Measurements from ENCODE around the gene MAP1B. TPM values are rescaled to one million over a fixed set of nuclear protein-coding genes. Genes with fewer than 3 reads are reported as not detected.

The MAP1B gene
- total and polyA plus RNA-seq, 8 donors: 2.1 to 985 (median 24.7) TPM

GRCh38 chr5:72232838-72233237, 125.6 kb downstream of the MAP1B start:
- Histone ChIP-seq H3K4me1 (peaks cover 0 to 27% (median 12%) of the 10 kb centered on the region in 4 donors), H3K4me3 (no peak overlapping the region), H3K9me3 (no peaks in the 10 kb centered on the region), H3K27me3 (no peaks in the 10 kb centered on the region), H3K36me3 (peaks cover 0 to 56% (median 47%) of the 10 kb centered on the region in 4 donors), H3K27ac (no peak overlapping the region)
- TF ChIP-seq POLR2AphosphoS5 (IDR thresholded peaks at IDR 0.05) (no peak), POLR2A (IDR thresholded peaks at IDR 0.05) (no peak), EP300 (IDR thresholded peaks at IDR 0.05) (no peak), CTCF (IDR thresholded peaks at IDR 0.05) (no peak)
- DNase-seq: no peak
- WGBS, 5 donors: 78 to 94% (median 83%) methylated on average over 2 of the region's 2 CpGs
- intact Hi-C loops (cut with DNase I; ENCODE audit: low total_unique reads): no loop called here

DNA sequence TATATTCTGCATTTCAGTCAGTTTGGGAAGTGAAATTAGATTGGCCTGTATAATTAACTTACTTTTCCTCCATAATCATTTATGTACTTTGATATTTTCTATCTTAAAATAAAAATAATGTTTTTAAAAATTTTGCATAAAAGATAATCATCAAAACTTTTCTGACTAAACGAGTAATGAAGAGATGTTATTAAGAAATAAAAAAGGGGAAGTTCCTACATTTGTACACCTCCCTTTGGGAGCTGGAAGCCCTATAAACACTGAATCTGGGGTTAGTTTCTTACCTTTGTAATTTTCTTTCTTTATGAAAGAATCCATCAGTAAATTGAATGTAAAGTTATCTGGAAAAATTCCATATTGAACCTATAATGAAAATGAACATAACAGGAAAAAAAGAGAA, 126.6 kb downstream of the MAP1B start:
- intact Hi-C loops (cut with DNase I; ENCODE audit: low total_unique reads): no loop called here
- Histone ChIP-seq H3K4me1 (peaks cover 0 to 27% (median 12%) of the 10 kb centered on the region in 4 donors), H3K27ac (no peak overlapping the region), H3K27me3 (no peaks in the 10 kb centered on the region), H3K36me3 (peaks cover 0 to 55% (median 41%) of the 10 kb centered on the region in 4 donors), H3K4me3 (no peak overlapping the region), H3K9me3 (no peaks in the 10 kb centered on the region)
- TF ChIP-seq POLR2A (IDR thresholded peaks at IDR 0.05) (no peak), EP300 (IDR thresholded peaks at IDR 0.05) (no peak), POLR2AphosphoS5 (IDR thresholded peaks at IDR 0.05) (no peak), CTCF (IDR thresholded peaks at IDR 0.05) (no peak)
- 54 to 82% (median 69%) methylated on average over 1 of the region's 1 CpG for WGBS, 5 donors
- DNase-seq: no peak

GRCh38 chr5:72234265-72234700, 127.0 kb downstream of the MAP1B start:
- TF ChIP-seq POLR2AphosphoS5 (IDR thresholded peaks at IDR 0.05): peak in 1 of 3 donors; percentile 16
- TF ChIP-seq POLR2A (IDR thresholded peaks at IDR 0.05): no peak
- Histone ChIP-seq H3K27ac (no peak overlapping the region), H3K4me3 (no peak overlapping the region), H3K9me3 (no peaks in the 10 kb centered on the region), H3K4me1 (peaks cover 0 to 27% (median 12%) of the 10 kb centered on the region in 4 donors), H3K36me3 (peaks cover 0 to 55% (median 37%) of the 10 kb centered on the region in 4 donors), H3K27me3 (no peaks in the 10 kb centered on the region)
- peak in 1 of 2 donors; percentile 24 for DNase-seq
- intact Hi-C loops (cut with DNase I; ENCODE audit: low total_unique reads): no loop called here

- WGBS, 5 donors: 93 to 100% (median 97%) methylated on average over 1 of the region's 1 CpG
- Histone ChIP-seq H3K27me3 (no peaks in the 10 kb centered on the region), H3K36me3 (peaks cover 0 to 55% (median 35%) of the 10 kb centered on the region in 4 donors), H3K4me3 (no peak overlapping the region), H3K27ac (no peak overlapping the region), H3K4me1 (peaks cover 0 to 27% (median 12%) of the 10 kb centered on the region in 4 donors), H3K9me3 (no peaks in the 10 kb centered on the region)
- intact Hi-C loops (cut with DNase I; ENCODE audit: low total_unique reads): no loop called here
- no peak for TF ChIP-seq POLR2A (IDR thresholded peaks at IDR 0.05)
- no peak for TF ChIP-seq EP300 (IDR thresholded peaks at IDR 0.05)
- no peak for TF ChIP-seq CTCF (IDR thresholded peaks at IDR 0.05)
- no peak for TF ChIP-seq POLR2AphosphoS5 (IDR thresholded peaks at IDR 0.05)
- DNase-seq: no peak
Measured at GRCh38 chr5:72234868-72235267, 127.6 kb downstream of the MAP1B start.

- no peak overlapping the region for H3K27ac ChIP-seq
- H3K4me3 ChIP-seq: no peak overlapping the region
- H3K9me3 ChIP-seq: no peaks in the 10 kb centered on the region
- H3K4me1 ChIP-seq: peaks cover 0 to 27% (median 12%) of the 10 kb centered on the region in 4 donors
- no peaks in the 10 kb centered on the region for H3K27me3 ChIP-seq
- TF ChIP-seq POLR2A (IDR thresholded peaks at IDR 0.05): no peak
- no peak for TF ChIP-seq CTCF (IDR thresholded peaks at IDR 0.05)
- no peak for TF ChIP-seq EP300 (IDR thresholded peaks at IDR 0.05)
- TF ChIP-seq POLR2AphosphoS5 (IDR thresholded peaks at IDR 0.05): no peak
- WGBS, 5 donors: 91 to 97% (median 96%) methylated on average over 1 of the region's 1 CpG
- DNase-seq: no peak
- intact Hi-C loops (cut with DNase I; ENCODE audit: low total_unique reads): no loop called here
- peaks cover 0 to 52% (median 33%) of the 10 kb centered on the region in 4 donors for H3K36me3 ChIP-seq
Measured at GRCh38 chr5:72235725-72236124, 128.4 kb downstream of the MAP1B start.
